DMS 273 (cell line): ENCODE measurements around the gene CASP14.
A peak's percentile ranks its signal among the peaks of the same experiment; 100 is the strongest.
"Not testable (repeated sequence)": the region's sequence is repeated elsewhere in the genome, so short reads cannot be mapped to it uniquely, and the experiment has no call there.

Experiments used
- DNase-seq: peaks from one replicate; lab custom pipeline; 2025; ENCODE audit not compliant: unreplicated experiment; lab: John Stamatoyannopoulos, UW

CASP14 gene

DNA sequence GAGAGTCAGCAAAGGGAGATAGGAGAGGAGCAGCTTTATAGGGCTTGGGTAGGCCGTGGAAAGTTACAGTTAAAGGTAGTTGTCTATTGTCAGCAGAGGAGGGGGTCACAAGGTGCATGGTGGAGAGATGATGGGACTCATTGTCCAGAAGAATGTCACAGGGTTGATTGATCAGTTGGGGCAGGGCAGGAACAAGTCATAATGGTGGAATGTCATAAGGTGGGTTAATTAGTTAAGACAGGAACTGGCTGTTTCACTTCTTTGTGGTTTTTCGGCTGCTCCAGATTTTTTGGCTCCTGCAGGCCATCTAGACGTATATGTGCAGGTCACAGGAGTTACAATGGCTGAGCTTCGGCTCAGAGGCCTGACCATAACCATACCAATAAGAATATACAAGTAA is 21.1 kb downstream of the CASP14 start:
- not testable (repeated sequence) for DNase-seq

DNA sequence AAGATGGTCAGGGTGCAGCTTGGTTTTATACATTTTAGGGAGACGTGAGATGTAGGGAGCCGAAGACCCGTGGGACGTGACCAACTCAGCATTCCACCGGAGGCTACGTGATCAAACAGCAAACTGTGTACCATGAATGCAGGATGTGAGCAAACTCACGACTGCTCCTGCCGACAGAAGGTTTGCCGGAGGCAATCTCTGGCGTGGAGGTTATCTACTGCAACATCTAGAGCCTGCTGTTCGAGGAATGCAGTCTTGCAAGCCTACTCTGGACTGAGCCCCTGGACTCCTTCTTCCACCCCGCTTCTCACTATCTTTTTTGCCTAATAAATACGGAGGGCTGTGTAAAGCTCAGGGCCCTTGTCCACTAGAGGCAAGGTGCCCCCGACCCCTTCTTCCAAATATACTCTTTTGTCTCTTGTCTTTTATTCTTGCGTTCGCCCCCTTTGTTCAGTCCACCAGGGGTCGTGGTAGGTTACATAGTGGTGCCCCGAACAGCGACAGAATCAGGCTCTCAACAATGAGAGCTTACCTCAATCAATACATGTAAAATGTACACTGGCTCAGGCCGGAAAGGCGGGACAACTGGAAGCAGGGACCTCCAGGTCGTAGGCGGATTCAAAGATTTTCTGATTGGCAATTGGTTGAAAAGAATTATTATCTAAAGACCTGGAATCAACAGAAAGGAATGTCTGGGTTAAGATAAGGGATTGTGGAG is 23.8 kb downstream of the CASP14 start:
- no peak for DNase-seq

- DNase-seq: no peak
These were observed 25.1 kb downstream of the CASP14 start for GRCh38 chr19:15074371-15074770.

DNA sequence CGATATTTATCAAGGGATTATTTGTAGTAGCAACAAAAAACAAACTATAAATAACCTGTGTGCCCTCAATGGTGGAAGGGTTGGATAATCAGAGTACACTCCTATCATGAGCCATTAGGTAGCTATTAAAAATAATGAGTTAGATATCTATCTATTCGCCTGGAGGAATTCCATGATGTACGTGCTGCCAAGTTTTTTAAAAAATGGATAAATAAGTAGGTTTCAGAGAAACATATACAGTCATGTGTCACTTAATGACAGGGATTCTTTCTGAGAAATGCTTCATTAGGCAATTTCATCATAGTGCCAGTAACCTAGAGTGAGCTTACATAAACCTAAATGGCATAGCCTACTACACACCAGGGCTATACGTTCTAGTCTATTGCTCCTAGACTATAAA is 26.5 kb downstream of the CASP14 start:
- no peak for DNase-seq

- DNase-seq: not testable (repeated sequence)
These were observed 30.7 kb downstream of the CASP14 start for GRCh38 chr19:15080002-15080401.

DNA sequence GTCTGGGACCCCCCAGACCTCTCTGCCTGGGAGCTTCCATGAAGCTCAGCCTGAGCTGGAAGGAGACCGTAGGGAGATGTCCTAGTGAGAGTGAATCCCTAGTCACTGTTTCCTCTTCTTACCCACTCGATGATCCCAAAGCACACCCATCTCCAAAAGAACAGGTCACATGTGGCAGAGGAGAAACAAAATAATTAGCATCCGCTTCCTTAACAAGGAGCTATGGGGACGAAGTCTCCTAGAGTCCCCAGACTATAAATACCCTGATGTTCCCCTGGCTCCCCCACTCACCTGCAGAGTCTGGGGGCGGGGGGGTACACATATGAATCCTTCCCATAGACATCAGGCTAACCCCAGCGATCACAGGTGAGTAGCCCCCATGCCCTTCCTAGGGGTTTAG is 32.6 kb downstream of the CASP14 start, which contains the start of gene OR1I1:
Gene OR1I1, plus strand, starts transcription at position 301 of the 400 bp plus-strand sequence. CDS start 4,855 bp downstream, outside the sequence.
- no peak for DNase-seq

DNA sequence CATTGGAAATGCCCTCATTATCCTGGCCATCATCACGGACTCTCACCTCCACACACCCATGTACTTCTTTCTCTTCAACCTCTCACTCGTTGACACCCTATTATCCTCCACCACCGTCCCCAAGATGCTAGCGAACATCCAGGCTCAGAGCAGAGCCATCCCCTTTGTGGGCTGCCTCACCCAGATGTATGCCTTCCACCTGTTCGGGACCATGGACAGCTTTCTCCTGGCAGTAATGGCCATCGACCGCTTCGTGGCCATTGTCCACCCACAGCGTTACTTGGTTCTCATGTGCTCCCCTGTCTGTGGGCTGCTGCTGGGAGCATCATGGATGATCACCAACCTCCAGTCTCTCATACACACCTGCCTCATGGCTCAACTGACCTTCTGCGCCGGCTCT is 37.9 kb downstream of the CASP14 start:
- DNase-seq: no peak

GRCh38 chr19:15091918-15092753 is 42.9 kb downstream of the CASP14 start:
- DNase-seq: peak; percentile 84

- no peak for DNase-seq
These were observed 43.7 kb downstream of the CASP14 start for GRCh38 chr19:15093001-15093400.

DNA sequence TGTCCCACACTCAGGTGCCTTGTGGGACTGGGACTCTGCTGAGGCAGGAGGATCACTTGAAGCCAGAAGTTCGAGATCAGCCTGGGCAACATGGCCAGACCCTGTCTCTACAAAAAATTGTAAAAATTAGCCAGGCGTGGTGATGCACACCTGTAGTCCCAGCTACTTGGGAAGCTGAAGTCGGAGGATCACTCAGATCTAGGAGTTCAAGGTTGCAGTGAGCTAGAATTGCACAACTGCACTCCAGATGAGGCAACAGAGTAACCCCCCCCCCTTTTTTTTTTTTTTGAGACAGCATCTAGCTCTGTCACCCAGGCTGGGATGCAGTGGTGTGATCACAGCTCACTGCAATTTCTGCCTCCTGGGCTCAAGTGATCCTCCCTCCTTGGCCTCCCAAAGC is 46.9 kb downstream of the CASP14 start:
- no peak for DNase-seq

DNA sequence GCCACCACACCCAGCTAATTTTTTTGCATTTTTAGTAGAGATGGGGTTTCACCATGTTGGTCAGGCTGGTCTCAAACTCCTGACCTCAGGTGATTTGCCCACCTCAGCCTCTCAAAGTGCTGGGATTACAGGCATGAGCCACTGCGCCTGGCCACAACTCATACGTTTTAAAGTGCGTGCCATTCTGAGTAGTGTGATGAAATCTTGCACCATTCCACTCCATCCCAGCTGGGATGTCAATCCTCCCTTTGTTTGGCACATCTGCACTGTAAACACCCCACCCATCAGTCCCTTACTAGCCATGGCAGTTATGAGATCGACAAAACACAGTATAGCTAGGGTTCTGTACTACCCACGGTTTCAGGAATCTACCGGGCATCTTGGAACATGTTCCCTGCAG is 48.7 kb downstream of the CASP14 start:
- not testable (repeated sequence) for DNase-seq

DNA sequence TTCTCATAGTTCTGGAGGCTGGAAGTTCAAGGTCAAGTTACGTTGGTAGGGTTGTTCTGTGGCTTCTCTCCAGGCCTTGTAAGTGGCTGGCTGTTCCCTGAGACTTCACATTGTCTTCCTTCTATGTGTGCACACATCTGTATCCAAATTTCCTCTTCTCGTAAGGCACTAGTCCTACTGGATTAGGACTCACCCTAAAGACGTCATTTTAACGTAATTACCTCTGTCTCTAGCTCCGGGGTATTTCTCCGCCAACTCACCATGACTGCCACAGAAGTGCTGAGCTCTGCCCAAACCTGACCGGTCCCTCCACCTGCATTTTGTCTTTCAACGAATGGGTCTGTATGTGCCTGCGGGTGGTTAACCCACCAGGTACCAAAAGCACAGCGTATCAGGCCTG is 49.2 kb downstream of the CASP14 start:
- no peak for DNase-seq

GRCh38 chr19:15099017-15099582 is 49.8 kb downstream of the CASP14 start:
- no peak for DNase-seq

- peak; percentile 59 for DNase-seq
These were observed 52.3 kb downstream of the CASP14 start for GRCh38 chr19:15101479-15102082.

DNA sequence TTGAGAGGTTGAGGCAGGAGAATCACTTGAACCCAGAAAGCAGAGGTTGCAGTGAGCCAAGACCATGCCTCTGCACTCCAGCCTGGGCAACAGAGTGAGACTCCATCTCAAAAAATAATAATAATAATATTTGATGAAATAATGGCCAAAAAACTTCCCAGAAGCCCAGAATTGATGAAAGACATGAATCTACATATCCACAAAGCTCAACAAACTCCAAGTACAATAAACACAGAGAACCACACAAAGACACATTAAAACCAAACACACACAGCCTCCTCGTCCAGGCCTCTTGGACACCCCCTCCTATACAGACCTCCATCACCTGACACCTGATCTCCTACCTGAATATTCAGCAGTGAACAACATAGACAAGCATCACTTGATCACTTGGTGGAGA is 54.7 kb downstream of the CASP14 start:
- DNase-seq: no peak

DNA sequence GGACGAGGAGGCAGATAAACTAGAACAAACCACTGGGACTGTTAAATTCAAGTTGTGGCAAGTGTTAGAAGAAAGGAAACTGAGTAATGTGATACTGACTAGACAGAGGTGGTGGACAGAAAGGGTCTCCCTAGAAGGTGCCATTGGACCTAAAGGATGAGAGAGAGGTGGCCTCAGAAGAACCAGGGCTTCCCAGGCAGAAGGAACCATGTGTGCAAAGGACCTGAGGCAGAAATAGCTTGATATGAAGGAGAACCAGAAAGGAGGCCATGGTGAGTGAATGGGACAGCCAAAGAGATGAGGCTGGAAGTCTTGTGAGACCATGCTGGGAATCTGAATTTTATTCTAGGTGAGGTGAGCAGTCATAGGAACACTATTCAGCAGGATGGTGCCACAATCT is 55.1 kb downstream of the CASP14 start:
- DNase-seq: no peak

DNA sequence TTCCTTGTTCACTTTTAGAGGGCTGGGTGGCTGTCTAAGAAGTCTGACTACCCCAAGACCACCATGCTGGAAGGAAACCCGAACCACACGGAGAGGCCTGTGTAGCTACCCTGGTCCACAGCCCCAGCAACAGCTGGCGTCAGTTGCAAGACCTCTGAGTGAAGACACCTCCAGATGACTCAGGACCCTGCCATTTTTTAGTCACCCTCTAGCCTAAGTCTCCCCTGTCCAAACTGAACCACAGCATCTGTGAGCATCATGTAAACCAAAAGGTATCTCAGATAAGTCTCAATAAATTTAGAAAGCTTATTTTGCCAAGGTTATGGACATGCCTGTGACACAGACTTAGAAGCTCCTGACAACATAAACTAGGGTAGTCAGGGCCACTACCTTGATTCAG is 55.8 kb downstream of the CASP14 start:
- no peak for DNase-seq

GRCh38 chr19:15107061-15108010 is 58.1 kb downstream of the CASP14 start, which contains the start of gene SYDE1:
Gene SYDE1, plus strand, starts transcription at chr19:15107401. Its CDS starts 33 bp downstream, at chr19:15107434.
- peak; percentile 66 for DNase-seq
